Measurements from ENCODE around the gene OR5T2.
"Not testable (repeated sequence)": the region's sequence is repeated elsewhere in the genome, so short reads cannot be mapped to it uniquely, and the experiment has no call there.

Gene OR5T2

DNA sequence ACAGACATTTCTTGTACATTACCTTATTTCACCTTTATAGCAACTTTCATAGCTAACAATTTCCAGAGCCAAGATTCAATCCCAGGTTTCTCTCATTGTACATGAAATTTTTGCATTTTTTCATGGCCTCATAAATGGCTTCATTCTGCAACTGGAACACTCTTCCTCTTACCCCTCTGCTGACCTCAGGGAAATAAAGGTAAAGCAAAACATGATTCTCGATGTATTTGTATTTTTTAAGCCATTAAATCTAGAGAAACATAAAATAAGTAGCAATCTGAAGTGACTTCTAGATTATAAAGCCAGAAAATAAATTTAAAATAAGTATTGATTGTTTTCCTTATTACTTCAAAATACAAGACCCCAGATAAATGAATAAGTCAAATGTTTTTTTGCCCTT lies at the start of gene OR5T2:
TSS of gene OR5T2 (minus strand) at position 101 of the 400 bp plus-strand sequence. CDS start 1,193 bp downstream, outside the sequence.
- no peak for DNase-seq

- no peak for DNase-seq
Measured at GRCh38 chr11:56273854-56274253, 39.8 kb upstream of the OR5T2 start, which contains the start of gene OR5T1. OR5T1 (plus strand) TSS chr11:56274154; CDS start chr11:56275639, 1,485 bp downstream.

DNA sequence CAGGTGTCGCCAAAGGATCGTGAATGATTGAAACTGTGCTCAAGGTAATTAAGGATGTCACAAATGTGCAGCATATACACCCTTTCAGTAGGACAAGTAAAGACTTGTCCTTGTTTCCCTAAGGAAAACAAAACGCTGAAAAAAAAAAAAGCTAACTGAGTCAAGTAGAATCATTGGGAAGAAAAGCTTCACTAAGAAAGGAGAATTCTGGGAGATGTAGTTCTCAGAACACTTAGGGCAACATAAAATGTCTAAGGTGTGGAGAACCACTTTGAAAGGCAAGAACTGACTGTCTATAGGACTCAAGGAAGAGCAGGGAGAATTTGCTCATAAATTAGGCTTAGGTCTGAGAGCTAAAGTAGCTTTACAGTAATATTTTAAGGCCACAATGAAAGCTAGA lies 37.0 kb upstream of the OR5T2 start:
- no peak for DNase-seq

DNA sequence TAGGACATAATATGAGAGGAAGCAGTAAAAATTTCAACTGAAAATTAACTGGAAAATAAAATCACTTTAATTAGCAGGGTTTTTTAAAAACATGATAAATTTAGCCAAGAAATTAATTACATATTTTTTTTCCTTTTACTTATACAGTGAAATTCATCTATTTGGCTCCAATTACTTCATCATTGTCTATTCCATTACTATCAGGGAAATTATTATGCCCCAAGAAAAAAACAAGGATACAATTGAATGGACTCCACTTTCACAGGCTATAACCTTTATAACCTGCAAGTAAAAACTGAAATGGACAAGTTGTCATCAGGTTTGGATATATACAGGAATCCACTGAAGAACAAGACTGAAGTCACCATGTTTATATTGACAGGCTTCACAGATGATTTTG lies 17.9 kb upstream of the OR5T2 start, which contains the start of gene OR5T3:
TSS of gene OR5T3 (plus strand) at position 301 of the 400 bp plus-strand sequence. CDS start at position 301, 0 bp downstream.
- DNase-seq, result no peak

- not testable (repeated sequence) for DNase-seq
Measured at GRCh38 chr11:56219735-56220134, 14.3 kb downstream of the OR5T2 start.

GRCh38 chr11:56214537-56214936 lies 19.5 kb downstream of the OR5T2 start:
- no peak for DNase-seq

GRCh38 chr11:56207790-56208189 lies 26.3 kb downstream of the OR5T2 start:
- no peak for DNase-seq

GRCh38 chr11:56197367-56197766 lies 36.7 kb downstream of the OR5T2 start:
- DNase-seq, result no peak

GRCh38 chr11:56196705-56197104 lies 37.4 kb downstream of the OR5T2 start:
- DNase-seq, result no peak

GRCh38 chr11:56188602-56189001 lies 45.5 kb downstream of the OR5T2 start:
- no peak for DNase-seq

- no peak for DNase-seq
Measured at GRCh38 chr11:56183459-56183858, 50.6 kb downstream of the OR5T2 start.

Data from NCI-H1092 (cell line).